RWPE2 (cell line): ENCODE data around the gene PCBP3.

ENCODE experiments used
- ATAC-seq: fragments of 200-7000 bp; cut with Tn5 transposase; 3 replicates; pipeline ENCODE4 v1.9.1; 2021; ENCODE audit warnings: low read depth
- DNase-seq: peaks from one replicate; pipeline ENCODE4 v3.0.0-alpha.2; 2020; ENCODE audit warnings: low spot score
- H3K27ac ChIP-seq: fragments of 450-650 bp; 2 replicates; pipeline ENCODE4 v1.5.1; 2017; ENCODE audit warnings: mild to moderate bottlenecking; ENCODE audit not compliant: poor library complexity, severe bottlenecking
- H3K27me3 ChIP-seq: fragments of 250-450 bp; sonication (Bioruptor Pico); 2 replicates; pipeline ENCODE4 v1.5.1; 2021; ENCODE audit warnings: mild to moderate bottlenecking, moderate library complexity; ENCODE audit not compliant: insufficient read depth, poor library complexity, severe bottlenecking
- H3K36me3 ChIP-seq: fragments of 250-450 bp; sonication (Bioruptor Pico); 2 replicates; pipeline ENCODE4 v1.5.1; 2020; ENCODE audit warnings: low read depth, mild to moderate bottlenecking, moderate library complexity
- H3K4me1 ChIP-seq: fragments of 250-450 bp; sonication (Bioruptor Pico); 2 replicates; pipeline ENCODE4 v1.5.1; 2021; ENCODE audit warnings: mild to moderate bottlenecking, moderate library complexity; ENCODE audit not compliant: insufficient read depth, poor library complexity, severe bottlenecking
- H3K4me3 ChIP-seq: fragments of 250-450 bp; sonication (Bioruptor Pico); 2 replicates; pipeline ENCODE4 v1.5.1; 2021; ENCODE audit warnings: mild to moderate bottlenecking, moderate library complexity; ENCODE audit not compliant: severe bottlenecking
- H3K9me3 ChIP-seq: fragments of 250-450 bp; sonication (Bioruptor Pico); 2 replicates; pipeline ENCODE4 v1.5.1; 2021; ENCODE audit warnings: mild to moderate bottlenecking, moderate library complexity; ENCODE audit not compliant: severe bottlenecking
- TF ChIP-seq, protein P1 (sequence below): fragments of 450-650 bp; IDR thresholded peaks from one replicate; pipeline ENCODE4 v1.5.1; 2017; ENCODE audit warnings: mild to moderate bottlenecking, moderate library complexity; ENCODE audit not compliant: poor library complexity, severe bottlenecking

PCBP3 gene

DNA sequence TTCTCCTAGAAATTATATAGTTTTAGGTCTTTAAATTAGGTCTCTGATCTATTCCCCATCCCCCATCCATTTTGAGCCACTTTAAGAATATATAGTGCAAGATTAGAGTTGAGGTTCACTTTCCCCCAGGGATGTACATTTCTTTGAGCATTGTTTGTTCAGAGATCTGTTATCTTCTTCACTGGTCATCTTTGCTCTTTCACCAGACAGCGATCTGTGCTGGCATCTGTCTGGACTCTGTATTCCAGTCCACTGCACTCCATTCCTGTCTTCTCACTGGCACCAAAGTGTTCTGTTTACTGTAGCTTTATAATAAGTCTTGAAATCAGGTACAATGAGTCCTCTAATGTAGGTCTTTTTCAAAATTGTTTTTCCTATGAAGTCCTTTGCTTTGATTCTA, 112.5 kb downstream of the PCBP3 start:
- no peak for ATAC-seq
- DNase-seq = no peak
- Histone ChIP-seq H3K4me3 (no peak overlapping the region), H3K27me3 (no peaks in the 10 kb centered on the region), H3K27ac (no peak overlapping the region), H3K36me3 (no peaks in the 10 kb centered on the region), H3K9me3 (no peaks in the 10 kb centered on the region), H3K4me1 (no peaks in the 10 kb centered on the region)
- TF ChIP-seq, protein P1, sequence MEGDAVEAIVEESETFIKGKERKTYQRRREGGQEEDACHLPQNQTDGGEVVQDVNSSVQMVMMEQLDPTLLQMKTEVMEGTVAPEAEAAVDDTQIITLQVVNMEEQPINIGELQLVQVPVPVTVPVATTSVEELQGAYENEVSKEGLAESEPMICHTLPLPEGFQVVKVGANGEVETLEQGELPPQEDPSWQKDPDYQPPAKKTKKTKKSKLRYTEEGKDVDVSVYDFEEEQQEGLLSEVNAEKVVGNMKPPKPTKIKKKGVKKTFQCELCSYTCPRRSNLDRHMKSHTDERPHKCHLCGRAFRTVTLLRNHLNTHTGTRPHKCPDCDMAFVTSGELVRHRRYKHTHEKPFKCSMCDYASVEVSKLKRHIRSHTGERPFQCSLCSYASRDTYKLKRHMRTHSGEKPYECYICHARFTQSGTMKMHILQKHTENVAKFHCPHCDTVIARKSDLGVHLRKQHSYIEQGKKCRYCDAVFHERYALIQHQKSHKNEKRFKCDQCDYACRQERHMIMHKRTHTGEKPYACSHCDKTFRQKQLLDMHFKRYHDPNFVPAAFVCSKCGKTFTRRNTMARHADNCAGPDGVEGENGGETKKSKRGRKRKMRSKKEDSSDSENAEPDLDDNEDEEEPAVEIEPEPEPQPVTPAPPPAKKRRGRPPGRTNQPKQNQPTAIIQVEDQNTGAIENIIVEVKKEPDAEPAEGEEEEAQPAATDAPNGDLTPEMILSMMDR = no peak

DNA sequence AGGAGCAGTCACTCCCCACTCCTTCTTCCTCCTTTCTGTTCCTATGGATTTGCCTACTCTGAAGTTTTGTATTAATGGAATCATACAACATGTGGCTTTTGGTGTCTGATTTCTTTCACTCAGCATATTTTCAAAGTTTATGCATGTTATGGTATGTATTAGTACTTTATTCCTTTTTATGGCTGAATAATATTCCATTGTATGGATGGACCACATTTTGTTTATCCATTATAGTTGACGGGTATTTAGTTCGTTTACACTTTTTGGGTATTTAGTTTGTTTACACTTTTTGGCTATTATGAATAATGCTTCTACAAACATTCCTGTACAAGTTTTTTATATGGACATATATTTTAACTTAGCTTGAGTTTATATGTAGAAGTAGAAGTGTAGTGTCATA, 113.1 kb downstream of the PCBP3 start:
- DNase-seq (no peak), ATAC-seq (no peak)
- Histone ChIP-seq H3K9me3 (no peaks in the 10 kb centered on the region), H3K27me3 (no peaks in the 10 kb centered on the region), H3K4me3 (no peak overlapping the region), H3K27ac (no peak overlapping the region), H3K4me1 (no peaks in the 10 kb centered on the region), H3K36me3 (no peaks in the 10 kb centered on the region)
- TF ChIP-seq, protein P1 = no peak

DNA sequence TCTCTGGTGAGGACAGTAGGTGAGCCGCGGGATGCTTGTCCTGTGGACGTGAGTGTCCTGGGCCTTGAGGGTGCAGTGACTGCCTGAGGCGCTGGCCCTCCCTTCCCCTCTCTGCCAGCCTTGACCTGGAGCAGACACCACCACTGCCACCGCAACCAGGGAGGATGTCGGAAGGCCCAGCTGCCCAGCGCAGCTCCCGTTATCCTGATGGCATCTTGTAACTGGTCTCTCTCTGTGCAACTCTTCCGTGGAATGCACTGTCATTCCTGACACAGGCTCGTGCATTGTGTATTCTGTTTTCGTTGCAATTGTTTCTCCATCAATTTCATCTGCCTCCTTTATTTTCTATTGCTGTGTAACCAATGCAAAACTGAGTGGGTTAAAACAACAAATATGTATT, 118.2 kb downstream of the PCBP3 start:
- Histone ChIP-seq H3K27me3 (no peaks in the 10 kb centered on the region), H3K36me3 (no peaks in the 10 kb centered on the region), H3K9me3 (no peaks in the 10 kb centered on the region), H3K4me1 (no peaks in the 10 kb centered on the region), H3K4me3 (no peak overlapping the region), H3K27ac (no peak overlapping the region)
- no peak for DNase-seq
- no peak for ATAC-seq
- TF ChIP-seq, protein P1 = no peak

DNA sequence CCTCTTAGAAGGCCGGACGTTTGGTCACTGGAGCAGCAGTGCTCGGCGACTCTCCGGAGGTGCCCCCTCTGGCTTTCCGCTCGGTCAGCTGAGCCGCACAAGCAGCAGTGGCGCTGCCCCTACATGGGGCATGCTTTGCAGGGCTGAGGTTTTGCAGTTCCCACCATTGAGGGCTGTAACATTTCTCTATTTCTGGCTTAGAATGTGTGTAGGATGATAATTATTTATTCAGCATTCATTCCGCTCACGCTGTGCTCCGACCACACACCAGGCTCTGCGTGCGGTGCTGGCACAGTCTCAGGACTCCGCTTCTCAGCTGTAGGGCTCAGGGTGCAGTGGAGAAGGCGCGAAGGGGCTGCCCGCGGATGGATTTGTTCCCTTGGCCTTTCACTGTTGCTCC, 119.5 kb downstream of the PCBP3 start:
- Histone ChIP-seq H3K9me3 (no peaks in the 10 kb centered on the region), H3K27ac (no peak overlapping the region), H3K4me1 (no peaks in the 10 kb centered on the region), H3K36me3 (no peaks in the 10 kb centered on the region), H3K27me3 (no peaks in the 10 kb centered on the region), H3K4me3 (no peak overlapping the region)
- DNase-seq (no peak), ATAC-seq (no peak)
- TF ChIP-seq, protein P1 = no peak

DNA sequence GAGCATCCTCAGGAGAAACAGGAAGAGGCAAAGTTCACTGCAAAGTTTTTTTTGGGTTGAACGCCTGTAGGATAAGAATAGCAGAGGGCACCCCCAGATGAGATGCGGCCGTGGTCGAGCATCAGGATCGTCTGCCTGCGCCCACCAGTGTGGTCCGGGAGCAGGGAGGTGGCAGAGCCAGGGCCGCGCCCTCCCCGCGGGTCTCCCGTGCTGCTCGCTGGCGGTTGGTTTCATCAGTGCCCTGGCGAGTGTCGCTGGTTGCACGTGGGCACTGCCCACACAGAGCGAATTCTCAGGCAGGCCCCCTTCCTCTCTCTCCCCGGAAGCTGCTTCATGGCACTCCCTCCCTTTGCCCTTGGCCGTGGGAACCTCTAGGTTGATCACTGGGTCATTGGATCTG, 120.0 kb downstream of the PCBP3 start:
- no peak for ATAC-seq
- H3K27me3 ChIP-seq = no peaks in the 10 kb centered on the region
- no peak for DNase-seq
- H3K9me3 ChIP-seq = no peaks in the 10 kb centered on the region
- no peak overlapping the region for H3K27ac ChIP-seq
- TF ChIP-seq, protein P1 = no peak
- H3K4me3 ChIP-seq = no peak overlapping the region
- no peaks in the 10 kb centered on the region for H3K36me3 ChIP-seq
- H3K4me1 ChIP-seq = no peaks in the 10 kb centered on the region
